HG03558 (cell line): Measurements from ENCODE around the gene GLRX5.

ENCODE experiments used
- ATAC-seq: cut with Tn5 transposase; IDR thresholded peaks from one replicate; pipeline ENCODE4 v1.9.1; 2021; ENCODE audit warnings: moderate number of reproducible peaks; ENCODE audit not compliant: unreplicated experiment; ENCODE audit errors: extremely low read depth

The GLRX5 gene

GRCh38 chr14:95531969-95532368 lies 2.9 kb upstream of the GLRX5 start:
- ATAC-seq, result no peak

DNA sequence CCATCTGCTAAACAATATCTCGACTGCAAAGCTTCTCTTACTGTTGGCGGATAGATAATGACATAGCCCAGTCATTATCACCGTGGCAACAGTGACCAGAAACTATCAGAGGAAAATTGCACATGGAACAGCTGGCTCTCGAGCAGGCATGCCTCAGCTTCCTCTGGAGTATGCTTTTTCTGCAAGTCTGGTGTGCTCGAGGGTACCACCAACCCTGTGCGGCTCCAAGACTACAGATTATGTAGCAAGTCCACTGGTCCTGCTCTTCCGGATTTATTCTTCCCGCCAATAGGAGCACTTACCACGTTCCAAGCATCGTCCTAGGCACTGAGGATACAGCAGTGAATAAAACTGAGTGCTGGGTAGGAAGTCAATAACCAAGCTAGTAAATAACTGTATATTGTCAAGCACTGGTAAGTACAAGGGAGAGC lies 1.4 kb upstream of the GLRX5 start:
- no peak for ATAC-seq

GRCh38 chr14:95533822-95534221 lies 1.0 kb upstream of the GLRX5 start:
- no peak for ATAC-seq

DNA sequence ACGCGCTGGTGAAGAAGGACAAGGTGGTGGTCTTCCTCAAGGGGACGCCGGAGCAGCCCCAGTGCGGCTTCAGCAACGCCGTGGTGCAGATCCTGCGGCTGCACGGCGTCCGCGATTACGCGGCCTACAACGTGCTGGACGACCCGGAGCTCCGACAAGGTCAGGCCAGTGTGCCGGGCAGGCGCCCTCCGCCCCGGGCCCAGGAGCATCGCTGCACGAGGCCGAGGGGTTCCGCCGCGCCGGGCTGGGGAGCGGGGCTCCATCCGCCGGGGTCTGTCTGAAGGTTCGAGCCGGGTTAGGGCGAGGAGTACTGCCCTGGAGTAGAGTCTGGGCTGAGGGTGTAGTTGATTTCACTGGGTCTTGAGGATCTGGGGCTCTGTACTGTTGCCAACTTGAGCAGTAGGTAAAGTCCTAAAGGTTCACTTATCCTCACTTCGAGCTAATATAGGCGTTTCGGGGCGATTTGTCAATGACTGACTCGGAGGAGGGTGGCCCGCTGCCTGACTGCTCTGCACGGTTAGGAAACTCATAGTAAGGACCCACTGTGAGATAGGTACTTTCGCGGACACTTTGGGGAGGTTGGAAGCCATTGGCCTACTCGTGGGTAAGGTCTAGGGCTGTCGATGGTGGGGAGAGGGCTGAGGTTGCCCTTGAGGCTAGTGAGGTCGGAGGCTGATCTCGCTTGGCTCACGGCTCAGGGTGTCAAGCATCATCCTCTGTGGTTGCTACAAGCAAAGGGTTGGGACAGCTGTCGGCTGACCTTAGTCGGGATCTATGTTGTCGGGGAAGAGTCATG lies 574 bp downstream of the GLRX5 start:
- no peak for ATAC-seq

DNA sequence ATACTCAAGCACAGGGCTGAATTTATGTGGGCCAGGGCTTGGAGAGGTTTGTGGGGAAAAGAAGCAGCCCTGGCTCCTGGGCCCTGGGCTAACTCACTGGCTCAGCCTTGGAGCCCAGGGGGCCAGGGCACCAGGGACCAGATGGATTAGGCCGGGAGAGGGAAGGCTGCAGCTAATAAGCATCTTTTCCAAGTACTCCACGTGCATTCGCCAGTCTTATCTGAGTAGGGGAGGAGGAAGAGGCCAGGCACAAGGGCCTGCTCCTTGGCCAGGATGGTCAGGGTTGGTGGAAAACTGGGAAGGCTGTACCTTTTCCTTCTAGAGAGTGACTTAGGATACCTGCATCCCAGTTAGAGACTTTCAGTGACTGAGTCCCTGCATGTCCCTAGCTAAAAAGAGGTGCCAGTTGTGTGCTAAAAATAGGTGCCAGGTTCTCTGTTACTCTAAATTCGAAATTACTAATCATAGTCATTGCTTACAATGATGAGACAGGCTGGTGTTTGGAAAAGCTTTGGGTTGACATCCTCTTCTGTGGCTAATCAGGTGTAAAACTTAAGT lies 1.3 kb downstream of the GLRX5 start:
- no peak for ATAC-seq

DNA sequence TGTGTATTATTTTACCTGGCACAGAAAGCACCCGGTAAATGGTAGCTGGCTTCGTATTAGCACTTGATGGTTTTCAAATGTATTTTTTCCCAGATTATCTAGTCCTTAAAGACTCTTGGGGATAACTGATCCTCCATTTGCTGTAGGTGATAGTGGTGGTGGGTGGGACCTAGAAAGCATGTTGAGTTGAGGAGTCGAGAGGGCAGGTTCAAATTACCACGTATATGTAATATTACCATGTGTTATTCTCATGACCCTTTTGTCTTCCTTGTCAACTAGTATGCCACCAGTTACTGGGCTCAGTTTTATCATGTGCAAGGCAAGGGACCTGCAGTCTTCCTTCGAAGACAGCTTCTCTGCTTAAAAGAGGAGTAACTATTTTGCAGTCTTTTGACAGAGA lies 1.8 kb downstream of the GLRX5 start:
- no peak for ATAC-seq

- no peak for ATAC-seq
Observed at GRCh38 chr14:95537298-95538089, 2.6 kb downstream of the GLRX5 start.

- ATAC-seq, result no peak
Observed at GRCh38 chr14:95538801-95539509, 4.1 kb downstream of the GLRX5 start.

DNA sequence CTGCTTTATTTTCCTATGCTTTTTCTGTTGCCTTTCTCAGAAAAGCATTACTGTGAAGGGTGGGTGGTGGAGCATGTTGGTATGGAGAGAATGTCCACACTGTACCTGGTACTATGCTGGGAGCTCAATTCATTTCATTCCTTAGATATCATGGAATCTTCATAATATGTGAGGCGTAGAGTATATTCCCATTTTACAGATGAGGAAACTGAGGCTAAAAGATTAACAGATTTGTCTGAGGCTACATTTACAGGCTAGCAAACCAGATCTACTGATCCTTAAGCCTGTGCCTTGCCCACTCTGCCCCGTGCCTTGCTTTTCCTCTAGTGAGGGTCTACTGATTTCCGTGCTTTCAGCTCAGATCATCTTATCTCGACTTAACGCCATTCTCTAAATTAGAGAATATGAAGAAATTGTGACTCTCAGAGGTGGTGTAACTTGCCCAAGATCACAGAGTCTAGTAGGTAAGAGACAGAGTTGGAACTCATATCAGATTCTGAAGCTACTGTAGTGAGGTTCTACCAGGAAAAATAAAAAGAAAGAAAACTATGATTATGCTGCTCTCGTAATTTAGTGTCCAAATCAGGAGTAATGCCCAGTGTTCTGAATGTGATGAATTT lies 5.5 kb downstream of the GLRX5 start:
- no peak for ATAC-seq

DNA sequence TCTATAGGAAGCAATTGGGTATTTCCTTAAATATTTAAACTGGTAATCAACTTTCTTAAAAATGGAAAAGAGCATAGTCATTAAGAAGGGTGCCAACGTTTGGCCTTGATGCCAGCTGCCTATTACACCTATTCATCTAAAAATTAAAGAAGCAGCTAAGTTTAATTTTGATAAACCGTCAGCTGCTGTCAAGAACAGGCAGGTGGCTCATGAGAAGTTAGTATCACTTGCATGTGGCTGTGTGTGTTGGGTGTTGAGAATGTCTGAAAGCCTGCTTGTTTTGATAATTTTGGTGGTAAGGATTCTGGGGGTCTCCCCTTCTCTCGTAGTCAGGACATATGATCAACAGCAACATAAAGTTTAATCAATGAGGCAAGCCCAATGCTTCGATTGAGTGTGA lies 6.5 kb downstream of the GLRX5 start:
- no peak for ATAC-seq

DNA sequence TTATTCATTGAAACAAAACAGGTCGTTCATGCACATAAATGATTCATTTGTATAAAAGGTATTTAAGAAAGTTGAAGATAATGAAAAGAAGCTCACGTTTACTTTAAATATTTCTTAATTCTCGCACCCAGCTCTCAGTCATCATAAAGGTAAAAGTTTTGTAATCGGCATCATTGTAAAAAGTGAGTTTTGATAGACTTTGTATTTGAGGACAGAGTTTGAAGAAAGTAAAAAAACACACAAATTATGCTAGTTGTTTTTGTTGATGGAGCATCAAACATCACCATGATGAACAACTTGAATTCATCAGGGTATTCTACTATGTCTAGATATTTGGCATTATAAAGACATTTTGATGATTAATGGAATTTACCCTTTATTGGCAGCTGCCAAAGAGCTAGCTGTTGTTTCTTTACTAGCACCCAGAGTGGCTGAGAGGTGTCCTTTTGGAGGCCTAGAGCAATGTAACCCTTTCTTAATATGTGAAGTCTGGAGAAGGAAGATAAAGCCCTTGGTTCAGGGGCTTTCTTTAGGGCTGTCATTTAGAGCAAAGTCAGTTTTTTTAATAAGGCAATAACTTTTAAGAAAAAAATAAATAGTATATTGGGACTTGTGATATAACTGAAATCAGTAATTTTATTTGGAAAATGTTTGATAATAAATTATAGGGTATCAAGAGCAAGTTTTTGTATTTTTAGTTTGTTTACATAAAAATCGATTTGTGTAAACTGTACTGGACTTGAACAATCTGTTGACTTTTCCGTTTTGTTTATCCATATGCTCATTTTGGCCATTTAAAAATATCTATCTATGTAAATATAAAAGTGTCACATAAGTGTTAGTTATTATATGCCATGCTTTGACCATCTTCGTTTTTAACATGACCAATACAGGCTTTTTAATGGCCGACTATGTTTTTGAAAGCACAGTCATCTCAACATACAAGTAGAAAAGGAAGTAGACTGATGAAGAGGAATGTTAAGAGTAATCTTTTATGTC lies 7.4 kb downstream of the GLRX5 start:
- no peak for ATAC-seq

GRCh38 chr14:95543021-95543420 lies 8.2 kb downstream of the GLRX5 start:
- no peak for ATAC-seq

DNA sequence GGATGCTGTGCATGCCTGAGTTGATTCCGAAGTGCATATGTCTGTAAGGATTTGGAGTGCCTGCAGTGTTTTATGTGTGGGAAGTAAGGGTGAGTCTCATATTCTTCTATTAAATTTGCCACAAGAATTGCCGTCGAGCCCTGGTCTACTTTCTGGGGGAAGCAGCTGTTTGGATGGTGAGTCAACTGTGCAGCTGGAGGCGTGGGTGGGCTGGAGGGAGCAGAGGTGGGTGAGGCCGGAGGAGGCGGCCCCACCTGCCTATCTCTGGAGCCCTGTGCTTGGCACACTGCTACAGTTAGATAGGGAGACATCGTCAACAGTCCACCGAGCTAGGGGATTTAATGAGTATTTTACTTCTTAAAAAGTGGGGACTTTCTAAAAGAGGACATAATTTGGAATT lies 9.7 kb downstream of the GLRX5 start:
- ATAC-seq, result no peak

- ATAC-seq, result no peak
Observed at GRCh38 chr14:95545515-95546168, 10.8 kb downstream of the GLRX5 start.

DNA sequence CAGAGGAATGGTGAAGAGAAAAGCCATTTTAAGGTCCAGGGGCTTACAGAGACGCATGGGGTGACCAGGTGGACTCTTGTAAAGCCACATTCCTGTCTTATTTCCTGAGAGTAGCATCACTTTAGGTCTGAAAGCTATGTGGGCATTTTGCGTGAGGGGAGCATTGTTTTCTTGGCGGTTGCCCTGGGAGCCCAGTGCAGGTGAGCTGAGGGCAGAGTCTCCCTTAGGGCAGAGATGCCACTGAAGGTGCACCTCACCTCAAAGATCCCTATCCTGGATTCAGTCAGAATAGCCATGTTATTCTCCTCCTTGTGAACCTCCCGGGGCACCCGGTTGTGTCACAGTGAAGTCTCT lies 12.4 kb downstream of the GLRX5 start:
- no peak for ATAC-seq

GRCh38 chr14:95547626-95548327 lies 12.9 kb downstream of the GLRX5 start:
- no peak for ATAC-seq

DNA sequence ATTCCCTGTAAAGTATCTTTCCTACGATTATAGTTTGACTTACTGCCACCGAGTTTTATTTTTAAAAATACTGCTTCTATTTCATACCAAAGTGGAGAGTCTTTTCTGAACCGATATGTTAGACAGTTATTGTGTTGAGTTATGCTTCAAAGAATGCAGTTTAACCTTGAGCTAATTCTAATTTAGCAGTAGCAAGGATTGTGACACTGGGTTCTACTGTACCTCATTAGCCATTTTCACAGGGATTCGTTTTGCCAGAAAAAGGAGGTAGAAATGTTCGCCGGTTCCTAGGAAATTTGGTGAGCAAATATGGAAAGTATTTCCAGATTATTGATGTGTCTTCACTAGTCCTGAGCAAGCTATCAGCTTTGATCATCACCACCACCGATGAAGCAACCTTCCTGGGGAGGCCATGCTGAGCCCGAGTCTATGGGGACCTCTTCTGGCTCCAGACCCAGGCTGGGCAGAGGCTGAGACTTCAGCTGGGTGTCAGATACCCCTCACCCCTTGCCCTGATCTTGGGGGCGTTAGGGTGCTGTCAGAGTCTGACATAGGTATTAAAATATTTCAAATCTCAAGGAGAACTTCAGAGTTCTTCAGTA lies 13.6 kb downstream of the GLRX5 start:
- ATAC-seq, result no peak
